GM12873 (cell line): ENCODE results near the gene GMEB2.

Source experiments
- TF ChIP-seq, protein P1 (sequence below): IDR thresholded peaks from 2 replicates; pipeline ENCODE4 v1.5.1; 2012; ENCODE audit warnings: low read depth, mild to moderate bottlenecking, moderate library complexity, low read length, control low read depth; ENCODE audit not compliant: insufficient read depth; ENCODE audit errors: missing control alignments

GMEB2 gene

DNA sequence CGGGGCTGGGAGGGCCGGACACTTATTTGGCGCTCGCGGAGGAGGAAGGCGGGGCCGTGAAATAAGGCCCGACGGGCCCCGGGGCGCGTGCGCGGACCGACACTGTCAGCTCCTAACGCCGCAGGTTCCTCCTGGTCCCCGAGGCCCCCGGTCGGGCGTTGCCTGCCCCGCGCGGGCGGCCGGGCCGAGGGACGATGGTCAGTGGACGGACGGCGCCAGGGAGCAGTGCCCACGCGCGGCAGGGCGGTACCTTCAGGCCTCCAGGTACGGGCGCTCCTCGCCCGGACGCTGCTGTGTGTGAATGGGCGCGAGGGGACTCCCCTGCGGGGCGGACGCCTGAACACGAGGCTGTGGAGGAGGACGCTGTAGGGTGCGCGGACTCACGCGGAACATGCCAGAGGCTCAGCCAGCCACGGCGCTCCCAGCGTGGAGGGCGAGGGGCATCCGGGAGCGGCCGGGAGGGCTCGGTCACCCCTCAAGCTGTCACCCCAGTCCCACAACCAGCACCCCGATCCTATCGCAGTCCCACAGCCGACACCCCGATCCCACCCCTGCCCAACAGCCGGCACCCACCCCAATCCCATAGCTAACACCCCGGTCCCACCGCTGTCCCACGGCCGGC is 339 bp upstream of the GMEB2 start:
- TF ChIP-seq, protein P1, sequence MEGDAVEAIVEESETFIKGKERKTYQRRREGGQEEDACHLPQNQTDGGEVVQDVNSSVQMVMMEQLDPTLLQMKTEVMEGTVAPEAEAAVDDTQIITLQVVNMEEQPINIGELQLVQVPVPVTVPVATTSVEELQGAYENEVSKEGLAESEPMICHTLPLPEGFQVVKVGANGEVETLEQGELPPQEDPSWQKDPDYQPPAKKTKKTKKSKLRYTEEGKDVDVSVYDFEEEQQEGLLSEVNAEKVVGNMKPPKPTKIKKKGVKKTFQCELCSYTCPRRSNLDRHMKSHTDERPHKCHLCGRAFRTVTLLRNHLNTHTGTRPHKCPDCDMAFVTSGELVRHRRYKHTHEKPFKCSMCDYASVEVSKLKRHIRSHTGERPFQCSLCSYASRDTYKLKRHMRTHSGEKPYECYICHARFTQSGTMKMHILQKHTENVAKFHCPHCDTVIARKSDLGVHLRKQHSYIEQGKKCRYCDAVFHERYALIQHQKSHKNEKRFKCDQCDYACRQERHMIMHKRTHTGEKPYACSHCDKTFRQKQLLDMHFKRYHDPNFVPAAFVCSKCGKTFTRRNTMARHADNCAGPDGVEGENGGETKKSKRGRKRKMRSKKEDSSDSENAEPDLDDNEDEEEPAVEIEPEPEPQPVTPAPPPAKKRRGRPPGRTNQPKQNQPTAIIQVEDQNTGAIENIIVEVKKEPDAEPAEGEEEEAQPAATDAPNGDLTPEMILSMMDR: no peak

DNA sequence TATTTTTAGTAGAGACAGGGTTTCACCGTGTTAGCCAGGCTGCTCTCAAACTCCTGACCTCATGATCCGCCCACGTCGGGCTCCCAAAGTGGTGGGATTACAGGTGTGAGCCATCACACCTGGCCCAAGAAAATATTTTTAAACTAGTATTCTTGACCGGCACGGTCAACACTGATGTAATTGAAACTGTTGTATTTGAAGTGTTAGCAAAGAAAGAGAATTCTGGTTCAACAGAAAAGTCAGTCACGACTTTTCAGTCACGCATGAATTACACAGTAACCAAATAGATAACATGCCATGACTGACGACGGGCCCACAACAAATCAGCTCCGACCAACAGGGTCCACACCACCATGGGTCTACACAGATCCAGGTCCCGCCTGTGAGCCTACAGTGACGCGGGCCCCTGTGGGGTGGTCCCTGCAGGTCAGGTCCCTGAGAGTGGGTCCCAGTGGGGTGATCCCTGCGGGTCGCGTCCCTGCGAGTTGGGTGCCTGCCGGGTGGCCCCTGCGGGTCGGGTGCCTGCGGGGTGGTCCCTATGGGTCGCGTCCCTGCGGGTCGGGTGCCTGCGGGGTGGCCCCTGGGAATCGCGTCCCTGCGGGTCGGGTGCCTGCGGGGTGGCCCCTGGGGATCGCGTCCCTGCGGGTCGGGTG is 1.0 kb downstream of the GMEB2 start:
- TF ChIP-seq, protein P1: no peak

DNA sequence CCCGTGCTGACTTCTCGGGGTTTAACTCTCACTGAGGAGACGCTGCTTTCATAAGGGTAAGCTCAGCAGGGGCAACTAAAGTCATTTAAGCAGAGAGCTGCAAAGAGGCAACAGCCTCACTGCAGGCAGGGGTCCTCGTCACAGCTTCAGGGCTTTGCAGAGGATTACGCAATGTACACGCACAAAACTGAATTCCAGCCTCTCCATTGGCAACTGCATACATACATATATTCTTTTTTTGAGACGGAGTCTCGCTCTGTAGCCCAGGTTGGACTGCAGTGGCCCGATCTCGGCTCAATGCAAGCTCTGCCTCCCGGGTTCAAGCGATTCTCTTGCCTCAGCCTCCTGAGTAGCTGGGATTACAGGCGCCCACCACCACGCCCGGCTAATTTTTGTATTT is 2.4 kb downstream of the GMEB2 start:
- TF ChIP-seq, protein P1: no peak

DNA sequence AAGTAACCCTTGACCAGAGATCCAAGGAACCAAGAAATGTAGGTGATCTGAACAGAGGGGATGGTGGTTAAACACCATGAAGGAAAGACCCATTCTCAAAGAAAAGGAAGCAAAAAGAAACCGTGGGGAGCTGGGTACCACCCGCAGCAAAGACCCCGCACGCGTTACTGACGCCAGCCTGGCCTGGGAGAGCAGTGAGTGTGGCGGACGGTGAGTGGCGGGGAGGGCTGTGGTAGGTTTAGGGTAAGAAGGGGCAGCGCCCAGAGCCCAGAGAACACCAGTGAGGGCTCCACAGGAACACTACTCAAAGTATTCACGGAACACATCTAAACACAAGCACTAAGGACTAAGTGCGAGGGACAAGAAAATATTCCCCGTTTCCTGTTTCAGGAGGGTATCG is 4.2 kb downstream of the GMEB2 start:
- TF ChIP-seq, protein P1: no peak

DNA sequence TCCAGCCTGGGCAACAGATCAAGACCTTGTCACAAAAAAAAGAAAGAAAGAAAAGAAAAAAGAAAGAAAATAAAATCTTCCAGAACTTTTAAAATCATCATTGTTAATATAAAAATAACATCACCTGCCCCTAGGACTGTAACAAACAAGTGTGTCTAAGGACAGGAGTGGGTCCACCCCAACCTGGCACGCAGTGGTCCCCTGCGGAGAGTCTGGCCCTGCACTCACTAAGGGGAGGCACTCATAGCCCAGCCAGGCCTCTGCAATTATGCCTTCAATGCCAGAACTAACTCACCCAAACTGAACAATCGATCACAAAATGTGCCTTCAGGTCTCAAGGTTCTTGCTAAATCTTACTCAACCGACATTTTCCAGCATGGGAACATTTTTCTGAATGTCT is 4.8 kb downstream of the GMEB2 start:
- TF ChIP-seq, protein P1: no peak

DNA sequence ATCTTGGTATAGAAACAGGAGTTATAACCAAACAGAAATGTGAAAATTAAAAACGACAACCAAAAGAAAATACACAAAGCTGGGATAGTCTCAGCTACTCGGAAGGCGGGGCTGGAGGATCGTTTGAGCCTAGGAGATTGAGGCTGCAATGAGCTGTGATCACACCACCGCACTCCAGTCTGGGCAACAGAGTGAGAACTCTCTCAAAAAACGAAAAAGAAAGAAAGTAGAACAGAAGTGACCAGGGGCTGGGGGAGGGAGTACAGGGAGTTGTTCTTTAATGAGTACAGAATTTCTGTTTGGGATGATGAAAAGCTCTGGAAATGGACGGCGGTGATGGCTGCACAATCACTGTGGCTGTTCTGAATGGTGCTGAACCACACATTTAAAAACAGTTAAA is 5.9 kb downstream of the GMEB2 start:
- TF ChIP-seq, protein P1: no peak

DNA sequence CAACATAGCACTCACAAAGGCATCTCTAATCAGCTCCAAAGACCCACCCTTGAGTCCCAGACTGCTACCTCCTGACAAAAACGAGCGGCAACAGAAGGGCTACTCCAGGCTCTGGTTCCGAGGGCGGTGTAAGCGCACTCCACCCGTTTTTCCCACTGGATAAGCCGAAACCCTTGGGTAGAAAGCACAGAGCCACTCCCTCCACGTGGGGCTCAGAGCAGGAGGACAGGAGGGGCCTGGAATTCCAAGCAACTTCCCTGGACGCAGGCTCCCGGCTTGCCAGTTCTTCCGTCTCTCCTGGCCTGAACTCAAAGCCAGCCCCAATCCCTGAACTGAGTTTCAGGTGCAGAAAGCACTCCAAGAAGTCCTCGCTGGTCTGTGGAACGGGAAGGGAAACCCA is 7.4 kb downstream of the GMEB2 start:
- TF ChIP-seq, protein P1: no peak
